NT2/D1 (cell line): ENCODE data around the gene PLCXD3.

Source experiments
- DNase-seq: peaks from one replicate; pipeline ENCODE4 v3.0.0-alpha.2; 2011; ENCODE audit warnings: low read depth, low spot score
- H3K27me3 ChIP-seq: 2 replicates; pipeline ENCODE4 v1.6.0; 2011; ENCODE audit warnings: mild to moderate bottlenecking; ENCODE audit not compliant: insufficient read length, insufficient read depth
- H3K36me3 ChIP-seq: 2 replicates; pipeline ENCODE4 v1.6.1; 2011; ENCODE audit warnings: mild to moderate bottlenecking, low read length, mixed read lengths; ENCODE audit not compliant: insufficient read depth, insufficient read length
- H3K4me1 ChIP-seq: 2 replicates; pipeline ENCODE4 v1.5.1; 2011; ENCODE audit not compliant: insufficient read depth, insufficient read length
- H3K4me3 ChIP-seq: 2 replicates; pipeline ENCODE4 v1.5.1; 2011; ENCODE audit warnings: low read depth; ENCODE audit not compliant: insufficient read length
- H3K9ac ChIP-seq: 2 replicates; pipeline ENCODE4 v1.6.0; 2011; ENCODE audit warnings: low read depth; ENCODE audit not compliant: insufficient read length
- H3K9me3 ChIP-seq: 2 replicates; pipeline ENCODE4 v1.5.1; 2011; ENCODE audit warnings: mild to moderate bottlenecking, low read length; ENCODE audit not compliant: insufficient read depth
- SUZ12 ChIP-seq: IDR thresholded peaks from 2 replicates; pipeline ENCODE4 v1.6.1; 2011; ENCODE audit not compliant: insufficient read length, insufficient read depth; ENCODE audit errors: extremely low read depth
- YY1 ChIP-seq: IDR thresholded peaks from 2 replicates; pipeline ENCODE4 v1.6.1; 2011; ENCODE audit not compliant: insufficient read length, insufficient read depth
- ZNF274 ChIP-seq: IDR thresholded peaks from 2 replicates; pipeline ENCODE4 v1.6.1; 2011; ENCODE audit warnings: mild to moderate bottlenecking, low read depth, low read length

PLCXD3 gene

GRCh38 chr5:41270423-41271251 is 239.8 kb downstream of the PLCXD3 start:
- TF ChIP-seq SUZ12 = no peak
- no peak for TF ChIP-seq ZNF274
- TF ChIP-seq YY1 = no peak
- Histone ChIP-seq H3K4me3 (no peak overlapping the region), H3K9ac (no peak overlapping the region), H3K4me1 (no peaks in the 10 kb centered on the region), H3K9me3 (no peaks in the 10 kb centered on the region), H3K27me3 (no peaks in the 10 kb centered on the region), H3K36me3 (no peaks in the 10 kb centered on the region)
- DNase-seq = peak; percentile 20

- Histone ChIP-seq H3K9me3 (no peaks in the 10 kb centered on the region), H3K9ac (no peak overlapping the region), H3K36me3 (no peaks in the 10 kb centered on the region), H3K4me3 (no peak overlapping the region), H3K27me3 (no peaks in the 10 kb centered on the region), H3K4me1 (no peaks in the 10 kb centered on the region)
- no peak for DNase-seq
- no peak for TF ChIP-seq YY1
- no peak for TF ChIP-seq SUZ12
- TF ChIP-seq ZNF274 = no peak
Observed at GRCh38 chr5:41268894-41269293, 241.5 kb downstream of the PLCXD3 start.

GRCh38 chr5:41266377-41266776 is 244.0 kb downstream of the PLCXD3 start:
- Histone ChIP-seq H3K9me3 (no peaks in the 10 kb centered on the region), H3K4me3 (no peak overlapping the region), H3K4me1 (no peaks in the 10 kb centered on the region), H3K27me3 (no peaks in the 10 kb centered on the region), H3K36me3 (no peaks in the 10 kb centered on the region), H3K9ac (no peak overlapping the region)
- DNase-seq = no peak
- no peak for TF ChIP-seq YY1
- TF ChIP-seq SUZ12 = no peak
- no peak for TF ChIP-seq ZNF274

- Histone ChIP-seq H3K4me1 (no peaks in the 10 kb centered on the region), H3K36me3 (no peaks in the 10 kb centered on the region), H3K4me3 (no peak overlapping the region), H3K9me3 (no peaks in the 10 kb centered on the region), H3K27me3 (no peaks in the 10 kb centered on the region), H3K9ac (no peak overlapping the region)
- no peak for TF ChIP-seq ZNF274
- TF ChIP-seq SUZ12 = no peak
- TF ChIP-seq YY1 = no peak
- no peak for DNase-seq
Observed at GRCh38 chr5:41264019-41264418, 246.4 kb downstream of the PLCXD3 start.

GRCh38 chr5:41263335-41263734 is 247.1 kb downstream of the PLCXD3 start:
- Histone ChIP-seq H3K4me3 (no peak overlapping the region), H3K4me1 (no peaks in the 10 kb centered on the region), H3K27me3 (no peaks in the 10 kb centered on the region), H3K9me3 (no peaks in the 10 kb centered on the region), H3K9ac (no peak overlapping the region), H3K36me3 (no peaks in the 10 kb centered on the region)
- TF ChIP-seq YY1 (no peak), SUZ12 (no peak), ZNF274 (no peak)
- DNase-seq = no peak
